Activated naive CD8-positive, alpha-beta T cell treated with anti-CD3 and anti-CD28 coated beads, Interleukin-2, amount 10 ng/mL, durations not matched to agents 7 days and 5 days (primary cell): ENCODE data around the gene ARHGEF4. TPM values are rescaled to one million over a fixed set of nuclear protein-coding genes. Genes with fewer than 3 reads are reported as not detected.

Experiments
- ATAC-seq: fragments of 150-1000 bp; cut with Tn5 transposase; one replicate; pipeline ENCODE4 v1.10.0; 2021; ENCODE audit warnings: low read depth, moderate library complexity
- POLR2A ChIA-PET: fragments of 350-600 bp; sonication (Branson Sonifier 250); formaldehyde crosslinking; loops from one replicate; lab custom pipeline; 2021; ENCODE audit warnings: antibody characterized with exemption; lab: Charles Lee
- DNase-seq: peaks from one replicate; pipeline ENCODE4 v3.0.0; 2021
- H3K27ac Mint-ChIP-seq: one replicate; pipeline ENCODE4 v1.8.0; 2022; ENCODE audit warnings: mild to moderate bottlenecking, mixed read lengths
- H3K27me3 Mint-ChIP-seq: one replicate; pipeline ENCODE4 v1.8.0; 2022; ENCODE audit warnings: mild to moderate bottlenecking, moderate library complexity, mixed read lengths
- H3K36me3 Mint-ChIP-seq: one replicate; pipeline ENCODE4 v1.8.0; 2021; ENCODE audit warnings: mild to moderate bottlenecking, mixed read lengths
- H3K4me1 Mint-ChIP-seq: one replicate; pipeline ENCODE4 v1.8.0; 2021; ENCODE audit warnings: mixed read lengths
- H3K4me3 Mint-ChIP-seq: one replicate; pipeline ENCODE4 v1.8.0; 2022; ENCODE audit warnings: mild to moderate bottlenecking, moderate library complexity, mixed read lengths
- H3K9me3 Mint-ChIP-seq: one replicate; pipeline ENCODE4 v1.8.0; 2021; ENCODE audit warnings: mixed read lengths
- total RNA-seq, 2 experiments: library from RNA; stranded (reverse); gene quantifications; one replicate each; pipeline ENCODE4 v1.2.3, GENCODE V29; 2021

Gene ARHGEF4
- total RNA-seq, 2 experiments from 2014 or later, result 3.7 to 5.4 TPM

GRCh38 chr2:131093696-131094462 lies 257.2 kb downstream of the ARHGEF4 start:
- POLR2A ChIA-PET, result interaction anchor here (0.8 to 3.9 kb wide), 6 partner anchors 10 to 399 kb away, joined by 3 to 86 read pairs (median 6); partner anchors contain the start of genes MZT2A and PLEKHB2
- H3K27me3 Mint-ChIP-seq, result peaks cover 2% of the 10 kb centered on the region
- peaks cover 3% of the 10 kb centered on the region for H3K36me3 Mint-ChIP-seq
- peak; percentile 82 for ATAC-seq
- no peak for DNase-seq
- H3K9me3 Mint-ChIP-seq, result no peaks in the 10 kb centered on the region
- peak overlapping the region; percentile 98 for H3K27ac Mint-ChIP-seq
- peaks cover 15% of the 10 kb centered on the region for H3K4me1 Mint-ChIP-seq
- peak overlapping the region; percentile 96 for H3K4me3 Mint-ChIP-seq

GRCh38 chr2:131094463-131095281 lies 258.0 kb downstream of the ARHGEF4 start:
- Mint-ChIP-seq H3K36me3 (peaks cover 1% of the 10 kb centered on the region), H3K27me3 (peaks cover 2% of the 10 kb centered on the region), H3K9me3 (no peaks in the 10 kb centered on the region), H3K4me3 (peak overlapping the region; percentile 96), H3K4me1 (peaks cover 15% of the 10 kb centered on the region), H3K27ac (peak overlapping the region; percentile 98)
- POLR2A ChIA-PET, result interaction anchor here (0.6 to 3.9 kb wide), 3 partner anchors 10 to 113 kb away, joined by 3 to 86 read pairs (median 3); partner anchors contain the start of gene PLEKHB2
- no peak for DNase-seq
- no peak for ATAC-seq

Other genes starting within 250 kb of the ARHGEF4 start
- not detected for gene CFC1, start 237.3 kb upstream of the ARHGEF4 start, total RNA-seq
- gene POTEJ, start 225.5 kb upstream of the ARHGEF4 start, total RNA-seq, result not detected
- gene GPR148, start 107.8 kb upstream of the ARHGEF4 start, total RNA-seq, result not detected
- gene AMER3, start 81.4 kb upstream of the ARHGEF4 start, total RNA-seq, result not detected